Fibroblast of pulmonary artery (primary cell): ENCODE measurements around the gene MRPS22.
A peak's percentile ranks its signal among the peaks of the same experiment; 100 is the strongest.

Experiments used
- DNase-seq: peaks from one replicate; pipeline ENCODE4 v3.0.0-alpha.2; 2010; ENCODE audit warnings: low read depth
- H3K4me3 ChIP-seq: replicated peaks from 2 replicates; pipeline ENCODE4 v1.5.1; 2011; ENCODE audit warnings: low read depth, mild to moderate bottlenecking, control low read depth, low read length, moderate library complexity
- TF ChIP-seq, protein P1 (sequence below): IDR thresholded peaks from 2 replicates; pipeline ENCODE4 v1.5.1; 2011; ENCODE audit warnings: mild to moderate bottlenecking, control low read depth, low read length, inconsistent platforms; ENCODE audit errors: missing control alignments

Gene MRPS22

DNA sequence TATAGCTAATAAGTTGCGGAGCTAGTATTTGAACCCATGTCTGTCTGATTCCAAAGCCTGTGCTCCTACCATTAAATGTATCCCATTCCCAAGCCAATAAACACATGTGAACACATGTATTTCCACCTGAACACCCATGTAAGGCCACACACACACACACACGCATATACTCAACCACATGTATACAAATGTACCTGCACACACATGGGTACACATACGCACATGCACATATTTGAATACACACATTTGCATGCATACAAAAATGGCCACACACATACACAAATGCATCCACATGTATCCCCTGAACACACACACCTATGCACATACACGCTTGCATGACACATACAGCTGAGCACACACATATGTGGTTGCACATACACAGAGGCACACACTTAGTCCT is 5.4 kb upstream of the MRPS22 start:
- TF ChIP-seq, protein P1, sequence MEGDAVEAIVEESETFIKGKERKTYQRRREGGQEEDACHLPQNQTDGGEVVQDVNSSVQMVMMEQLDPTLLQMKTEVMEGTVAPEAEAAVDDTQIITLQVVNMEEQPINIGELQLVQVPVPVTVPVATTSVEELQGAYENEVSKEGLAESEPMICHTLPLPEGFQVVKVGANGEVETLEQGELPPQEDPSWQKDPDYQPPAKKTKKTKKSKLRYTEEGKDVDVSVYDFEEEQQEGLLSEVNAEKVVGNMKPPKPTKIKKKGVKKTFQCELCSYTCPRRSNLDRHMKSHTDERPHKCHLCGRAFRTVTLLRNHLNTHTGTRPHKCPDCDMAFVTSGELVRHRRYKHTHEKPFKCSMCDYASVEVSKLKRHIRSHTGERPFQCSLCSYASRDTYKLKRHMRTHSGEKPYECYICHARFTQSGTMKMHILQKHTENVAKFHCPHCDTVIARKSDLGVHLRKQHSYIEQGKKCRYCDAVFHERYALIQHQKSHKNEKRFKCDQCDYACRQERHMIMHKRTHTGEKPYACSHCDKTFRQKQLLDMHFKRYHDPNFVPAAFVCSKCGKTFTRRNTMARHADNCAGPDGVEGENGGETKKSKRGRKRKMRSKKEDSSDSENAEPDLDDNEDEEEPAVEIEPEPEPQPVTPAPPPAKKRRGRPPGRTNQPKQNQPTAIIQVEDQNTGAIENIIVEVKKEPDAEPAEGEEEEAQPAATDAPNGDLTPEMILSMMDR: no peak
- no peak for DNase-seq
- no peak overlapping the region for H3K4me3 ChIP-seq

DNA sequence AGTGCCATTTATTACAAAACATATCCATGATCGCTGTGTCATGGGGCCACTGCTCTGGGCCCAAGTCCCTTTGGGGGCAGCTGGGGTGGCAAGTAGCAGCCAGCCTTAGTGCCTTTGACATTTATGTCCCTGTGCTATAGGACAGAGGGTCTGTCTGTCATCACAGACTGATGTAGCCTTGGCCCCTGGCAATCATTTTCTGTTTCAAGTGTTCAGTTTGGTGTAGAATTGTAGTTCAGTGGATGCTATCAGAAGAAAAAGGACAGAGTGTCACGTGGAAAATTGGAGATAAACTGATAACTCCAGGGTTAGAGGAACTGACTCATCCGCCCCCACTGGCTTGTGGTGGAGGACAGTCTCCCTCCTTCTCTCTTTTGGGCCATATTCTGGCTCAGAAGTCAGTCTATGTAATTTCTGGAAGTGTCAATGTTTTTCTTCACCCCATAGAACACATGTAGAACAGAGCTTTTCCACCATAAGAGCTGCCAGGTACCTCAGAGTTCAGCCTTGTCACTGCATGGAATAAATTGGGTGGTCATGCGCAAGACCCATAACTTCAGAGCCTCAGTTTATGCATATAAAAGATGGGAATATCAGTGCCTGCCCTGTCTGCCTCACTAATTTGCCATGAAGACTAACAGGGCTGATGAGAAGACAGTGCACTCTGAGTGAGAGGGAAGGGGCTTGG is 4.5 kb upstream of the MRPS22 start:
- H3K4me3 ChIP-seq: no peak overlapping the region
- TF ChIP-seq, protein P1: no peak
- no peak for DNase-seq

- TF ChIP-seq, protein P1: no peak
- H3K4me3 ChIP-seq: no peak overlapping the region
- DNase-seq: no peak
Measured at GRCh38 chr3:139340784-139341183, 3.0 kb upstream of the MRPS22 start.

- DNase-seq: no peak
- TF ChIP-seq, protein P1: no peak
- no peak overlapping the region for H3K4me3 ChIP-seq
Measured at GRCh38 chr3:139342054-139342453, 1.8 kb upstream of the MRPS22 start.

DNA sequence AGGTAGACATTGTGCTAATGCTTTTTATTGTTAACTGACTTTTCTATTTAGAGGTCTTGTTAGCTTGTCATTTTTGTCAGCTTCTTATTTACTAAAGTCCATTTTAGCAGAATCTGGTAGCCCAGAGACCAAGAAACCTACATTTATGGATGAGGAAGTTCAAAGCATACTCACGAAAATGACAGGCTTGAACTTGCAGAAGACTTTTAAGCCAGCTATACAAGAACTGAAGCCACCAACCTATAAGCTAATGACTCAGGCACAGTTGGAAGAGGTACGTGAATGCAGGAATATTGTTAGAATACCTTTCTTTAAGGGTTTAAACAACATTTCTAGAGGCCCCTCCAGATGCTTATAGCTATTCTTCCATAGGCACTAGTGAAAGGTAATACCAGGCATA is 3.0 kb downstream of the MRPS22 start:
- TF ChIP-seq, protein P1: no peak
- no peak overlapping the region for H3K4me3 ChIP-seq
- no peak for DNase-seq

GRCh38 chr3:139353920-139354556 is 10.2 kb downstream of the MRPS22 start:
- TF ChIP-seq, protein P1: no peak
- peak; percentile 75 for DNase-seq
- no peak overlapping the region for H3K4me3 ChIP-seq

GRCh38 chr3:139354661-139355060 is 10.8 kb downstream of the MRPS22 start:
- no peak overlapping the region for H3K4me3 ChIP-seq
- DNase-seq: no peak
- TF ChIP-seq, protein P1: no peak
